Endothelial cell of umbilical vein (primary cell): ENCODE measurements around the gene PTPRE.

ENCODE experiments used
- CTCF ChIP-seq, 2 donors: IDR thresholded peaks; 1 replicate in 1 of 2; 2 replicates in 1 of 2; pipeline ENCODE4 v1.5.1; 2011; ENCODE audit warnings: low read length in 2 of 2, mild to moderate bottlenecking in 2 of 2, moderate library complexity in 2 of 2, control low read depth in 1 of 2, inconsistent platforms in 1 of 2, low read depth in 1 of 2; ENCODE audit not compliant: insufficient read depth in 1 of 2; ENCODE audit errors: extremely low read depth in 1 of 2
- POLR2A ChIP-seq: IDR thresholded peaks from 2 replicates; pipeline ENCODE4 v1.6.1; 2012; ENCODE audit warnings: low read depth, mild to moderate bottlenecking, control low read depth, low read length

- peak; percentile 98 for TF ChIP-seq CTCF (IDR thresholded peaks at IDR 0.05; ENCODE audit: extremely low read depth in 1 of 2, insufficient read depth in 1 of 2, low read depth in 1 of 2, low read length in 2 of 2)
- TF ChIP-seq POLR2A, result peak; percentile 43
Observed at GRCh38 chr10:128011059-128011979, 104.4 kb downstream of the PTPRE start.
